ENCODE data around the gene GRB2.
A peak's percentile ranks its signal among the peaks of the same experiment; 100 is the strongest.
"Not testable (repeated sequence)": the region's sequence is repeated elsewhere in the genome, so short reads cannot be mapped to it uniquely, and the experiment has no call there.

The GRB2 gene

GRCh38 chr17:75350706-75351105, 54.8 kb downstream of the GRB2 start:
- DNase-seq (ENCODE audit: low spot score), result no peak

- DNase-seq (ENCODE audit: low spot score), result no peak
Measured at GRCh38 chr17:75350029-75350428, 55.4 kb downstream of the GRB2 start.

- no peak for DNase-seq (ENCODE audit: low spot score)
Measured at GRCh38 chr17:75349589-75349988, 55.9 kb downstream of the GRB2 start.

- DNase-seq (ENCODE audit: low spot score), result no peak
Measured at GRCh38 chr17:75348386-75349012, 57.0 kb downstream of the GRB2 start.

- DNase-seq (ENCODE audit: low spot score), result no peak
Measured at GRCh38 chr17:75346906-75347305, 58.6 kb downstream of the GRB2 start.

- DNase-seq (ENCODE audit: low spot score), result not testable (repeated sequence)
Measured at GRCh38 chr17:75346368-75346767, 59.1 kb downstream of the GRB2 start.

GRCh38 chr17:75345514-75346167, 59.8 kb downstream of the GRB2 start:
- peak; percentile 37 for DNase-seq (ENCODE audit: low spot score)

- peak; percentile 33 for DNase-seq (ENCODE audit: low spot score)
Measured at GRCh38 chr17:75344666-75345065, 60.8 kb downstream of the GRB2 start.

- no peak for DNase-seq (ENCODE audit: low spot score)
Measured at GRCh38 chr17:75342996-75343395, 62.5 kb downstream of the GRB2 start.

GRCh38 chr17:75341784-75342486, 63.5 kb downstream of the GRB2 start:
- DNase-seq (ENCODE audit: low spot score), result no peak

GRCh38 chr17:75340631-75341030, 64.8 kb downstream of the GRB2 start:
- no peak for DNase-seq (ENCODE audit: low spot score)

- no peak for DNase-seq (ENCODE audit: low spot score)
Measured at GRCh38 chr17:75339971-75340370, 65.5 kb downstream of the GRB2 start.

- no peak for DNase-seq (ENCODE audit: low spot score)
Measured at GRCh38 chr17:75338335-75338734, 67.1 kb downstream of the GRB2 start.

GRCh38 chr17:75335315-75335714, 70.2 kb downstream of the GRB2 start:
- DNase-seq (ENCODE audit: low spot score), result no peak

GRCh38 chr17:75334723-75335122, 70.8 kb downstream of the GRB2 start:
- DNase-seq (ENCODE audit: low spot score), result no peak

GRCh38 chr17:75331671-75332070, 73.8 kb downstream of the GRB2 start:
- no peak for DNase-seq (ENCODE audit: low spot score)

GRCh38 chr17:75327757-75328156, 77.7 kb downstream of the GRB2 start:
- no peak for DNase-seq (ENCODE audit: low spot score)

GRCh38 chr17:75326226-75326848, 79.1 kb downstream of the GRB2 start:
- no peak for DNase-seq (ENCODE audit: low spot score)

GRCh38 chr17:75325827-75326225, 79.7 kb downstream of the GRB2 start:
- DNase-seq (ENCODE audit: low spot score), result no peak

GRCh38 chr17:75325348-75325747, 80.1 kb downstream of the GRB2 start:
- no peak for DNase-seq (ENCODE audit: low spot score)

GRCh38 chr17:75321506-75321905, 84.0 kb downstream of the GRB2 start:
- no peak for DNase-seq (ENCODE audit: low spot score)

GRCh38 chr17:75319904-75320691, 85.4 kb downstream of the GRB2 start:
- DNase-seq (ENCODE audit: low spot score), result no peak
